HG02588 (cell line): ENCODE results near the gene ZNF778.
A peak's percentile ranks its signal among the peaks of the same experiment; 100 is the strongest.
"Not testable (repeated sequence)": the region's sequence is repeated elsewhere in the genome, so short reads cannot be mapped to it uniquely, and the experiment has no call there.

Experiments used
- ATAC-seq: cut with Tn5 transposase; IDR thresholded peaks from one replicate; pipeline ENCODE4 v1.9.1; 2021; ENCODE audit warnings: mild to moderate bottlenecking, moderate library complexity; ENCODE audit not compliant: unreplicated experiment

ZNF778 gene

DNA sequence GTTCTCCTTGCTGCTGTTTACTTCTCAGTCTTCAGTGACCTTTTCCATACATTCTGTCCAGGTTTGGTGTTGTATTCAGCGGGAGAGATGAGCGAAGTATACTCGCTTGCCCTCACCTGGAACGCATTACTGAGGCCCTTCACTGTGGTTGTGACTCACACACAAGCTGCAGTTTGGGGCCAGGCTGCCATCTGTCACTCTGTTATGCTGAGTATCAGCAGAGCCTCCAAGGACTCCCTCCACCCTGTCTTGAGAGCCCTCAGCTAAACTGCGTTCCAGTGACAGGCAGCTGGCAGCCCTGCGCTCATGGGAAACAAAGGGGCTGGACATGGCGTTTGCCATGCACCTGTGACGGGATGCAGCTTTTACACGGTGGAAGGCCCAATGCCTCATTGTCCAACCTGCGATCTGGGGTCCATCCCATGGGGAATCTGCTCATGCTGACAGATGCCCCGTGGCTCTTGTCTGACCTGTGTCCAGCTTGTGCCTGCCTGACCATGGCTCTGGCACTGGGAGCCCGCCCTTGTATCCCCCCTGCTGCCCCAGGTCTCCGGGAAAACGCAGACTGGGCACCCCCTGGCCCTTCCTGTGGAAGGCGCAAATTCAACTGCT, 6.5 kb upstream of the ZNF778 start:
- no peak for ATAC-seq

DNA sequence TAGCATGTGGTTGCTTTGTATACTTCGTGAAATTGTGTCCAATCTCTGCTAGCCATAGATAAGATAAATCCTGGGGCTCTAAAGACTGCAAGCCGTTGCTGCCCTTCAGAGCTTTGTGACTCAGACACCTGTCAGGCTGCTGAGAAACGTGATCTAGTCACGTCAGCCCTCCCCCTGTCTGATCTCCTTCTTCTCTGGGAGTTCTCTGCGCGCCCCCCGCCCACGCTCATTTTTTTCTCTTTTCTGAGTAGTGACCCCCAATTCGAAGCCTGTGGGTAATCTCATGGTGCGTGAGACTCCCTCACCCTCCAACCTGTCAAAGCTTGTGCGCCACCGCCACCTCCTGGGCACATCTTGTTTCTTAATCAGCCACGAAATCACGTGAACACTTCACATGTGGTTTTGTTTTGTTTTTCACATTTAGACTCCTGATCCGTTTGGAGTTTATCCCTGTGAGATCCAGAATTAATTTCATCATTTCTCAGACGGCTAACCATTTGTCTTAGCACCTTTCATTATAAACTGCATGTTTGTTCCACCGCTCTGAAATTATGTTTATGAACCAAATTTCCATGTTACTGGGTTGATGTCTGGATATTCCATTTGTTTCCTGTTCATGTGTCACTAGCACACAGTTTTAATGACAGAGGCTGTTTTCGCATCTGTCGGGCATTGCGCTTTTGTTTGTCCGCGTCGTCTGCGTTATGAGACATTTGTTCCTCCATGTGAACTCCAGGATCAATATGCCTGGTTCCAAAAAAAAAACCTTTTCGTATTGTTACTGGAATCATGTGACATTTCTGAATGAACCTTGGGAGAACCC, 977 bp upstream of the ZNF778 start:
- no peak for ATAC-seq

DNA sequence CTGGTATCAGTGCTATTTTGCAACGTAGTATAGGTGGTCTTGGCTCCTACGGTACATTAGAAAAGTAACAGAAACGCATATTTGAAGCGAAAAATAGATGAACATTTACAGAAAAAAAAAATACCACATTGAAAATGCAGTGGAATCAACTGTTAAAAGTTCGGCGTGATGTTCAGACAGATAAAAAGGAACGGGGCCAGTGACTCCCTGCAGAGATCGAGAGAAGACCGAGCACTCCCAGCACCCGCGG, 440 bp upstream of the ZNF778 start:
- ATAC-seq, result no peak

DNA sequence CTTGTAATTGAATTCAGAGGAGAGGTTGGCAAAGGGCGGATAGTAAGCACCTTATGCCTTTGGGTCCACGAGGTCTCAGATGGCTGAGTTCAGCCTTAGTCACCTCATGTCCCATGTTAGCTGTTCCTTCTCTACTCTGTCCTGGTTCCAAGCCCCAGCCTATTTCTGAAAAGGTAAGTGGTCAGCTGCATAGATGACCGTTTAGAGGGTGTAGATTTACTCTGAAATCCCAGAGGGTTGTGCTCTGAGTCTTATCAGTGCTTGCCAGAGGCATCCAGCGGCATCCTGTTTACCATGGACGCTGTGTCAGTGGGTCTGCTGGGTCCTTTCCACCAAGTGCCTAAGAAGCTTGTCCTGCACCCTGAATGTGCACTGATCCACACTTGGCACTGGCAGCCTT, 1.9 kb downstream of the ZNF778 start:
- no peak for ATAC-seq

DNA sequence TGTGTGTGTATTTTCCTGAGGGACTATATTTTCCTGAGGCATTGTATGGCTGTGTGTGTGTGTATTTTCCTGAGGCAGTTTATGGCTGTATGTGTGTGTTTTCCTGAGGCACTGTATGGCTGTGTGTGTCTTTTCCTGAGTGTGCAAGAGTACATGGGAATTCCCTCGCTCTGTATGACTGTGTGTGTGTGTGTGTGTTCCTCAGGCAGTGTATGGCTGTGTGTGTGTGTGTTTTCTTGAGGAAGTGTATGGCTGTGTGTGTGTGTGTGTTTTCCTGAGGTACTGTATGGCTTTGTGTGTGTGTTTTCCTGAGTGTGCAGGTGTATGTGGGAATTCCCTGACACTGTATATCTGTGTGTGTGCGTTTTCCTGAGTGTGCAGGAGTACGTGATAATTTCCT, 4.1 kb downstream of the ZNF778 start:
- ATAC-seq, result no peak

DNA sequence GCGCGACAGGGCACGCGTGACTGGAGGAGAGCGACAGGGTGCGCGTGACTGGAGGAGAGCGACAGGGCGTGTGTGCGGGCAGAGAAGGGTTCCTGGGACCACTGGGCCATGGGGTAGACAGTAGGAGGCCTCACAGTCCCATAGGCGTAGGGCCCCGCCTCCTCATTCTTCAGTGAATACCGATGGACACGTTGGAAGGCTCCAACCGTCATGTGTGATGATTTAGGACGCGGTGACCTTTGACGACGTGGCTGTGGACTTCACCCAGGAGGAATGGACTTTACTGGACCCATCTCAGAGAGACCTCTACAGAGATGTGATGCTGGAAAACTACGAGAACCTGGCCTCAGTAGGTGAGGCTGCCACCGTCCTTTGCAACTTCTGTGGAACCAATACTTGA, 5.4 kb downstream of the ZNF778 start:
- ATAC-seq, result no peak

DNA sequence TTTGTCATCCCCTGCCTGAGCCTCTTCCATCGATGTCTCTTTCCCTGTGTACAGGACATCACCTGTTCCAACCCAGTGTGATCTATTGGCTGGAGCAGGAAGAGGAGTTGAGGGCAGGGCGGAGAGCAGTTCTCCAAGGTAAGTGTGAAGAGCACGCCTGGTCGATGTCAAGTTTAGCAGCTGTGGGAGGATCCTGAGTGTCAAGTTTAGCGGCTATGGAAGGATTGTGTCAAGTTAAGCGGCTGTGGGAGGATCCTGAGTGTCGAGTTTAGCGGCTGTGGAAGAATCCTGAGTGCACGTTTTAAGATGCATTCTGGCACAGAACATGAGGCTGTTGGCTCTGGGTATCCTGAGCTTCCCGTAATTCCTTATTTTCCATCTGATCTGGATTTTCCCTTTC, 7.2 kb downstream of the ZNF778 start:
- ATAC-seq, result no peak

DNA sequence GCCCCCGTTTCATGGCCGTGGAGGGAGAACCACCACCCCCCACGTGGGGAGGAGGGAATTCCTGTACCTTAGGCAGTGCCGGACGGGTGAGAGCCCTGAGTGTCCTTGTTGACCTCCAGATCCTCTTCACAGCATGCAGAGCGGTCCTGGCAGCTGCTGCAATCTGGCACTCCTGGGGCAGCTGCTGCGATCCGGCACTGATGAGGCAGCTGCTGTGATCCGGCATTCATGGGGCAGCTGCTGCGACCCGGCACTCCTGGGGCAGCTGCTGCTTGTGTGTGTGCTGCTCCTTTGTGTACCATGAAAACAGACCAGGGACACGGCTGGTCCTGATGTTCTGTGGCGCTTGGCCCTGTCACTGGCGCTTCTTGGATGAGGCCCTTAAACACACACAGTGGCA, 12.8 kb downstream of the ZNF778 start:
- ATAC-seq, result no peak

DNA sequence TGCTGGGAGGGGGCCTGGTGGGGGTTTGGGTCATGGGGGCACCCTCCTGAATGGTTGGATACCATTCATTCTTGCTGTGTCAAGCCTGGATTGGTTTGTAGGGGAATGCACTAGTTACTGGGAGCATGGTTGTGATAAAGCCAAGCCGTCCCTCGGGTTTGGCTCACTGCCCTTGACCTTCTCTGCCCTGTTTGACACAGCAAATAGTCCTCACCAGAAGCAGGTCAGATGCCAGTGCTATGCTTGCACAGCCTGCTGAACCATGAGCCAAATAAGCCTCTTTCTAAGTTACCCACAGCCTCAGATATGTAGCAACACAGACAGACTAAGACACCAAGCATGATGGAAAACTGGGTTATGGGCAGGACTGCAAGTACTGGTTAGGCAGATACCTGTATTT, 14.6 kb downstream of the ZNF778 start:
- no peak for ATAC-seq

DNA sequence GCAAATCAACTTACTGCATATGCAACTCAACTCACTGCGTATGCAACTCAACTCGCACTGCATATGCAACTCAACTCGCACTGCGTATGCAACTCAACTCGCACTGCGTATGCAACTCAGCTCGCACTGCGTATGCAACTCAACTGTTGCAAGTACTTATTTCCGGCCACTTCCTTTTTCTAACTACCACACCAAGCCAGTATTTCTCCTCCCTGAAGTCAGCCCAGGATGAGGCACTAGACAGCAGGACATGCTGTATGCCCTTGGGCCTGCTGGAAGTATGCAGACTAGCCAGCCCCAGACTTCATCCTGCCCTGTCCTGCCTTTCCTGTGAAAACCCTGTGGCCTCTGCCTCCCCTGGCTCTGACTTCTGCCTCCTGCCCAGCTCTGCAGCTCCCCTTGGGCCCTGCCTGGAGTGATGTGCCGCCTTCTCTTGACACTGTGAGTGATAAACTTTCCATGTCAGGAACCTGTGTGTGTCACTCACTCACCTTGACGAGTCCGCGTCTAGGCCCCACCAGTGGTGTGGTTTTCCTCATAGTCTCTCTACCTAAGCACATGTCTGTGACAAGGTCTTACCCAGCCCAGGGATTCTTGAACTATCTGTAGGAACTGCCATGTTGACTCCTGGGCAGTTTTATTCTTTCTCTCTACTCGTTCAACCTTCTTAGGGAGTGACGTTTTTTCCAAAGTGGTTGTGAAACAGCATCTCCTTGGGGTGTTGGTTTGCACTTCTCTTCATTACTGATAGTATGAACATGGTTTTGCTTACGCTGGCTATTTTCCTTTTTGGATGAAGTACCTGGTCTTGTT, 16.4 kb downstream of the ZNF778 start:
- ATAC-seq, result no peak

DNA sequence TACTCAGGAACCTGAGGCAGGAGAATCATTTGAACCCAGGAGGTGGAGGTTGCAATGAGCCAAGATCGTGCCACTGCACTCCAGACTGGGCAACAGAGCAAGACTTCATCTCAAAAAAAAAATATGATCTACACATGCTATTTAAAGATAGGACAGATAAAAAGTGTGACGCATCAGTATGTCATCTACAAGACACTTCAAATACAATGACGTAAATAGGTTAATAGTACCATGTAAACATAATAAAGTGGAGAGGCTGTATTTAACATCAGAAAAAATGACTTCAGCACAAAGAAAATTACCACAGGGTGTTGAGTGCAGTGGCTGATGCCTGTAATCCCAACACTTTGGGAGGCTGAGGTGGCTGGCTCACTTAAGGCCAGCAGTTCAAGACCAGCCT, 20.2 kb downstream of the ZNF778 start:
- ATAC-seq, result no peak

DNA sequence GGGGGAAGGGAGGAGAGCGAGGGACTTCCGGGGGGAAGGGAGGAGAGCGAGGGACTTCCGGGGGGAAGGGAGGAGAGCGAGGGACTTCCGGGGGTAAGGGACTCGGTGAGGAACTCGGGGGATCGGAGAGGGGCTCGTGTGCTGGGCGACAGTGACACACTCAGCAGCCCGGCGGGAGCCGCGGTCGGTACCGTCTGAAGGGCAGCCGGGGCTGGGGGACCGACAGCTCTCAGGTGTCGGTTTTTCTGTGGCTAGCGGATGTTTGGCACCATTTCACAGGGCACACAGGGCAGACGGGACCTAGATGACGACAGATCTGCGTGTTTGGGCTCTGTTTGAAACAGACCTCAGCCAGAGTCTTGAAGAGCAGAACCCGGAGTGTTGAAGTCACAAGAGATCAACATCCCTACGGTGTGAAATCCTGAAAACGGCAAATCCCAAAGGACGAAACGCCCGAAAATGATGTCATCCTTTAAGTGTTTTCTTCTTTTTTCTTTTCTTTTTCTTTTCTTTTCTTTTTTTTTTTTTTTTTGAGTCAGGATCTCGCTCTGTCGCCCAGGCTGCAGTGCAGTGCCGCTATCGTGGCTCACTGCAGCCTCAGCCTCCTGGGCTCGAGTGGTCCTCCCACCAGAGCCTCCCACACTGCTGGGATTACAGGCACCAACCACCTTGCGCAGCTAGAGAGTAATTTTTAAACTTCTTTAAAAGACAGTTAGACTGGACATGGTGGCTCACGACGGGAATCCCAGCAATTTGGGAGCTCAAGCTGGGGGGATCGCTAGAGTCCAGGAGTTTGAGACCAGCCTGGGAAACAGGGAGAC, 23.9 kb downstream of the ZNF778 start:
- peak; percentile 63 for ATAC-seq

DNA sequence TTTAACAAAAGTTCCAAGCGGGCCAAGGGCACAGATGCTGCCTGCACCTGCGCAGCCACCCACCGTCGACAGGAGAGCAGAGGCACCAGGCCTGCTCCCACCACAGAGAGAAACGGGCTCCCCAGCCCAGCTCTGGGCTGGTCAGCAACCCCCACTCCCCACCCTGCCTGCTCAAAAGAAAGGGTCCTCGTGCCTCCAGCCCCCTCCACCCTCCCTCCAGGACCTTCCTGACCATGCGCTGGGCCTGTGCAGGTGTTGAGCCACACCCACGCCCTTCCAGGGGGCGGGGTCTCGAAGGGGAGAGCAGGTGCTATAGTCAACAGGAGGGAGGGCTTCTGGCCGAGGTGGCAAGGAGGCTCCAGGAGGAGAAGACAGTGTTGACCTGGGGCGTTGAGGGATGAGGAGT, 25.3 kb downstream of the ZNF778 start:
- no peak for ATAC-seq

DNA sequence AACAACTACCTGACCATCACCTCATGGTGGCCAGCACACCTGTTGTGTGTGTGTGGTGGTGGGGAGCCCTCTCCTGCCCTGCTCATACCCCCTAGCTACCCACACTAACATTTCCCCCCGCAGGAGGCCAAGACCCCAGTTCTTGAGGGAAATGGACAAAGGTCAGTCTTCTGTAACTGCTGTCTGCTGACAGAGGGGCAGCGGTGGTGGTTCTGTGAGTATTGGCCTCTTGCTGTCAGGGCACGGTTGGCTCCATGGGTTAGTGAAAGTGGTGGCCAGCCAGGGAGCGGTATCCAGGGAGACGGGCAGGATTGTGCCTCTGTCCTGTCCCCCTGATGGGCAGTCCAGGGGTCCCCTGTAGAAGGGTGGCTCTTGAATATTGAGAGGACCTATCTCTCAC, 26.2 kb downstream of the ZNF778 start:
- ATAC-seq, result no peak

DNA sequence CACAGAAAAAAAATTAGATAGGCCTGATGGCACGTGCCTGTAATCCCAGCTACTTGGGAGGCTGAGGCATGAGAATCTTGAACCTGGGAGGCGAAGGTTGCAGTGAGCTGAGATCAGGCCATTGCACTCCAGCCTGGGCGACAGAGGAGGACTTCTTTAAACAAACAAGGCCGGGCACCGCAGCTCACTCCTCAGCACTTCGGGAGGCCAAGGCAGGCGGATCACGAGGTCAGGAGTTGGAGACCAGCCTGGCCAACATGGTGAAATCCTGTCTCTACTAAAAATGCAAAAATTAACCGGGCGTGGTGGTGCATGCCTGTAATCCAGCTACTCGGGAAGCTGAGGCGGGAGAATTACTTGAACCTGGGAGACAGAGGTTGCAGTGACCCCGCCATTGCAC, 26.8 kb downstream of the ZNF778 start:
- not testable (repeated sequence) for ATAC-seq

DNA sequence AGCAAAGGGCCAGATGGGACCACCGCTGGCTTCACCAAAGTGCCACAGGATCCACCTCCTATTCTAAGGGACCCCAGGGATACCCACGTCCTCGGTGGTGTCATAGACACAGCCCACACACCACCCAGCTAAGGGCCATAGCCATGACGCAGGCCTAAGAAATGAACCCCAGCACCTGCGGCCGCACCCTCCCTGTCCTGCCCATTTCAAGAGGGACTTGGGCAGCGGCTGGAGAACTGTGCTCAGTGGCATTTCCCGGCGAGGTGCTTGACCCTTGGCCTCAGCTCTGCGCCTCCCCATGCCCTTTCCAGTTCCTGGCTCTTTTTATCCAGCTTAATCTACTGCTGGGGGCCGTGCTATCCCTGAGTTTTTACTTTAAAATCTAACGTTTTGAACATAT, 27.3 kb downstream of the ZNF778 start:
- ATAC-seq, result no peak

DNA sequence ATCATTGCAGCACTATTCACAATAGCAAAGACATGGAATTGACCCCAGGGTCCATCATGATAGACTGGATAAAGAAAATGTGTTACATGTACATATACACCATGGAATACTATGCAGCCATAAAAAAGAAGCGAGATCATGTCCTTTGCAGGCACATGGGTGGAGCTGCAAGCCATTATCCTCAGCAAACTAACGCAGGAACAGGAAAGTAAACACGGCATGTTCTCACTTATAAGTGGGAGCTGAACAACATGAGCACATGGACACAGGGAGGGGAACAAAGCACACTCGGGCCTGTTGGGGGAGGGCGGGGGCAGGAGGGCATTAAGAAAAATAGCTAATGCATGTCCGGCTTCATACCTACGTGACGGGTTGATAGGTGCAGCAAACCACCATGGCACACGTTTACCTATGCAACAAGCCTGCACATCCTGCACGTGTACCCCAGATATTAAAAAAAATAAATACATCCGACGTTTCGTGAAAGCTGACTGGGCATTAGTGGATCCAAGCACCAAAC, 28.9 kb downstream of the ZNF778 start:
- no peak for ATAC-seq

DNA sequence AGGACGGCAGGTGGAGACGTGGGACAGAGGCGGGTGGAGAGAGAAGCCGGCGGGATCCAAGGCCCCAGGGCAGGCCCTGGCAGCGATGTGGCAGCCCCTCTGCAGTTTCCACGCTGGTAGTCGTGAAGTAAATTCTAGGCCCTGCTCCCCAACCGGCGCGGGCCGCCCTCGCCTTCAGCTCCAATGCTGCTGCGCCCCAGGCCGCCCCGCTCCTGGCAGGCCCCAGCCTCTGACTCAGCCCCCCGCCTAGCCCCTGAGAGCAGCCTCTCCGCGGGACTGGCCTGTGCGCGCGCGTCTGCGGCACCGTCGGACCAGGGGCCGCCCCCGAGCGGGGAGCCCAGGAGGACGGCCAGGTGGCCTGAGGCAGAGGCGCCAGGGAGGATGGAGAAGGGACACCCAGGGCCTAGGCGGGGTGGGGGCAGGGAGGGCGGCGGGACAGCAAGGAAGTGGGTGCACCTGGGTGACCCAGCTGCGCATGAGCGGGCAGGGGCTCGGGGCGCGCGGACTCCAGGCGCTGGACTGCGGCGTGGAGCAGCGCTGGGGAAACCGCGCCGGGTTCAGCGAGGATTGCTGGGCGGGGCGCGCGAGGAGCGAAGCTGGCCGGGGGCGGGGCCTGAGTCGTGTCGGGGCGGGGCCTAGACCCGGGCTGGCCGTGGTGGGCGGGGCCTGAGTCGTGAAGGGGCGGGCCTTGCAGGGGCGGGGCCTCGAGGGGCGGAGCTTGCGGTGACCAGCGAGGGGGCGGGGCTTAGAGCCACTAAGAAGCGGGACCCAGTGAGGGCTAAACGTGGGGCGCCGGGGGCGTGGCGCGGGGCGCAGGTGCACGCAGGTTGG, 29.6 kb downstream of the ZNF778 start:
- ATAC-seq, result peak; percentile 44

DNA sequence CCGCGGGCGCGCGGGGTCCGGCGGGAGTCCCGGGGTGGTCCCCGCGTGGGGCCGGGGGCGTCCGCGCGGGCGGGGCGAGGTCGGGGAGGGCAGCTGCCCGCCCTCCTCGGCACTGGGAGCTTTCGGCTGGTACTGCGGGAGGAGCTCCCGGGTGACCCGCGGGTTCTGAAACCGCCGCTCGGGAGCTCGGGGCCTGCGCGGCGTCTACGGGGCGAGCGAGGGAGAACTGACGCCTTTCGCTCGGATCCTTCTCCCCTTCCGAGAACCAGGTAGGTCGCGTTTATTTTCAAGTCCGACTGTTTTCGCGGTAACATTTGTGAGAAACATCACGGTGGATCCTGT, 30.2 kb downstream of the ZNF778 start:
- ATAC-seq, result not testable (repeated sequence)
